Loucy (cell line): Measurements from ENCODE around the gene SHISAL1.

Experiments used
- EZH2phosphoT487 ChIP-seq: fragments of 200-600 bp; IDR thresholded peaks from 2 replicates; pipeline ENCODE4 v1.6.1; 2018; ENCODE audit warnings: antibody characterized with exemption, mild to moderate bottlenecking, moderate library complexity, borderline replicate concordance
- TF ChIP-seq, protein P1 (sequence below): fragments of 200-600 bp; sonication (generic); conservative IDR thresholded peaks from 2 replicates; pipeline ENCODE4 v1.5.1; 2014; ENCODE audit warnings: mild to moderate bottlenecking, antibody characterized with exemption, low read length

DNA sequence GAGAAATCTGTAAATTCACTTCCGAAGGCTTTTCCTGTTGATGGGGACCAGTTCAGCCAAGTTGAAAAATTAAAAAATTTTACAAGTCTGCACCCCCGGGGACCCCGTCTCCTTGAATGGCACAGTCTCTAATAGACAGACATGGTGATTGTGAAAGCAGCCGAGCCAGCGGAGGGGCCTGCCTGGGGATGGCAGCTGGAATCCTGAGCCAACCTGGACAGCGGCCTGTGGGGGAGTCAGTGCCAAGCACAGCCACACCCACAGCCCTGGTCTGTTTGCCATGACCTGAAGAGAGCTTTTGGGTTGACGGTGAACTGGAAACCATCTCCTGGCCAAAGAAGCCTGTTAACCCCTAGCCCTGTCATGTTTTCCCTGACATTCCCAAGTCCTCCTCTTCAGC is 67.3 kb downstream of the SHISAL1 start:
- TF ChIP-seq, protein P1, sequence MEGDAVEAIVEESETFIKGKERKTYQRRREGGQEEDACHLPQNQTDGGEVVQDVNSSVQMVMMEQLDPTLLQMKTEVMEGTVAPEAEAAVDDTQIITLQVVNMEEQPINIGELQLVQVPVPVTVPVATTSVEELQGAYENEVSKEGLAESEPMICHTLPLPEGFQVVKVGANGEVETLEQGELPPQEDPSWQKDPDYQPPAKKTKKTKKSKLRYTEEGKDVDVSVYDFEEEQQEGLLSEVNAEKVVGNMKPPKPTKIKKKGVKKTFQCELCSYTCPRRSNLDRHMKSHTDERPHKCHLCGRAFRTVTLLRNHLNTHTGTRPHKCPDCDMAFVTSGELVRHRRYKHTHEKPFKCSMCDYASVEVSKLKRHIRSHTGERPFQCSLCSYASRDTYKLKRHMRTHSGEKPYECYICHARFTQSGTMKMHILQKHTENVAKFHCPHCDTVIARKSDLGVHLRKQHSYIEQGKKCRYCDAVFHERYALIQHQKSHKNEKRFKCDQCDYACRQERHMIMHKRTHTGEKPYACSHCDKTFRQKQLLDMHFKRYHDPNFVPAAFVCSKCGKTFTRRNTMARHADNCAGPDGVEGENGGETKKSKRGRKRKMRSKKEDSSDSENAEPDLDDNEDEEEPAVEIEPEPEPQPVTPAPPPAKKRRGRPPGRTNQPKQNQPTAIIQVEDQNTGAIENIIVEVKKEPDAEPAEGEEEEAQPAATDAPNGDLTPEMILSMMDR: no peak
- TF ChIP-seq EZH2phosphoT487: no peak
